SJSA1 (cell line): Measurements from ENCODE around the gene PIN4. TPM values are rescaled to one million over a fixed set of nuclear protein-coding genes. Genes with fewer than 3 reads are reported as not detected.

Experiments
- DNase-seq, 2 experiments: peaks; one replicate each; pipeline ENCODE4 v3.0.0-alpha.2; 2015 to 2020; ENCODE audit warnings: low spot score in 2 of 2, low read depth in 1 of 2
- H3K27ac ChIP-seq: fragments of 250-450 bp; sonication (Bioruptor Pico); 2 replicates; pipeline ENCODE4 v1.5.1; 2020; ENCODE audit warnings: mild to moderate bottlenecking, moderate library complexity
- H3K27me3 ChIP-seq: fragments of 250-450 bp; sonication (Bioruptor Pico); replicated peaks from 2 replicates; pipeline ENCODE4 v1.5.1; 2020; ENCODE audit warnings: mild to moderate bottlenecking, moderate library complexity
- H3K36me3 ChIP-seq: fragments of 250-450 bp; sonication (Bioruptor Pico); 2 replicates; pipeline ENCODE4 v1.5.1; 2020; ENCODE audit warnings: mild to moderate bottlenecking
- H3K4me1 ChIP-seq: fragments of 250-450 bp; sonication (Bioruptor Pico); replicated peaks from 2 replicates; pipeline ENCODE4 v1.6.1; 2021; ENCODE audit warnings: mild to moderate bottlenecking
- H3K4me3 ChIP-seq: fragments of 250-450 bp; sonication (Bioruptor Pico); 2 replicates; pipeline ENCODE4 v1.5.1; 2020; ENCODE audit warnings: mild to moderate bottlenecking
- H3K9me3 ChIP-seq: fragments of 250-450 bp; sonication (Bioruptor Pico); replicated peaks from 2 replicates; pipeline ENCODE4 v1.5.1; 2020; ENCODE audit warnings: mild to moderate bottlenecking
- total RNA-seq: library from RNA; depleted of rRNA; stranded (reverse); fragments of >200 nt; shearing (Covaris generic); gene quantifications from 2 replicates; pipeline ENCODE4 v1.2.3, GENCODE V29; 2014; rRNA removed

The PIN4 gene
- total RNA-seq: 5.3 and 7.2 TPM in 2 replicates

GRCh38 chrX:72181178-72182125 is at the start of gene PIN4:
Gene PIN4, plus strand, starts transcription at chrX:72181757. Its CDS starts 29 bp downstream, at chrX:72181786.
- H3K27ac ChIP-seq: peak within 1 kb of the TSS; percentile 65
- DNase-seq: peak; percentile 93 to 94
- H3K36me3 ChIP-seq: peaks cover 2% of the 10 kb centered on the region; the same call in 1 of the 2 replicates
- peak within 1 kb of the TSS; percentile 56 for H3K4me3 ChIP-seq
- no peaks in the 10 kb centered on the region for H3K27me3 ChIP-seq
- no peaks in the 10 kb centered on the region for H3K9me3 ChIP-seq
- H3K4me1 ChIP-seq: peaks cover 4% of the 10 kb centered on the region; the same call in 1 of the 2 replicates

- no peaks in the 10 kb centered on the region for H3K36me3 ChIP-seq
- H3K4me1 ChIP-seq: no peaks in the 10 kb centered on the region; the same call in 1 of the 2 replicates
- H3K27ac ChIP-seq: no peak overlapping the region
- no peaks in the 10 kb centered on the region for H3K27me3 ChIP-seq
- H3K4me3 ChIP-seq: peak overlapping the region; percentile 43
- DNase-seq: no peak
- H3K9me3 ChIP-seq: no peaks in the 10 kb centered on the region
These were observed 49.1 kb upstream of the PIN4 start for GRCh38 chrX:72132456-72132855.

- Histone ChIP-seq H3K9me3 (no peaks in the 10 kb centered on the region), H3K27me3 (no peaks in the 10 kb centered on the region), H3K27ac (no peak overlapping the region), H3K4me1 (no peaks in the 10 kb centered on the region; the same call in 1 of the 2 replicates), H3K4me3 (no peak overlapping the region), H3K36me3 (no peaks in the 10 kb centered on the region)
- no peak for DNase-seq
These were observed 47.6 kb upstream of the PIN4 start for GRCh38 chrX:72133851-72134546.

- Histone ChIP-seq H3K27me3 (no peaks in the 10 kb centered on the region), H3K4me1 (no peaks in the 10 kb centered on the region; the same call in 1 of the 2 replicates)
These were observed 43.6 kb upstream of the PIN4 start for GRCh38 chrX:72137846-72138495.

GRCh38 chrX:72139538-72139937 is 42.0 kb upstream of the PIN4 start:
- no peaks in the 10 kb centered on the region for H3K27me3 ChIP-seq
- DNase-seq: no peak
- no peak overlapping the region for H3K4me3 ChIP-seq
- no peaks in the 10 kb centered on the region for H3K9me3 ChIP-seq
- no peaks in the 10 kb centered on the region; the same call in 1 of the 2 replicates for H3K4me1 ChIP-seq
- H3K27ac ChIP-seq: no peak overlapping the region
- H3K36me3 ChIP-seq: no peaks in the 10 kb centered on the region

More at GRCh38 chrX:72137846-72138495, 43.6 kb upstream of the PIN4 start:
- Histone ChIP-seq H3K36me3 (no peaks in the 10 kb centered on the region), H3K27ac (no peak overlapping the region), H3K9me3 (no peaks in the 10 kb centered on the region), H3K4me3 (no peak overlapping the region)
- DNase-seq: no peak

GRCh38 chrX:72141372-72142004 is 40.1 kb upstream of the PIN4 start:
- no peaks in the 10 kb centered on the region for H3K36me3 ChIP-seq

GRCh38 chrX:72142094-72142793 is 39.3 kb upstream of the PIN4 start:
- H3K36me3 ChIP-seq: no peaks in the 10 kb centered on the region
- H3K27me3 ChIP-seq: no peaks in the 10 kb centered on the region
- no peaks in the 10 kb centered on the region for H3K9me3 ChIP-seq
- DNase-seq: no peak
- no peak overlapping the region for H3K4me3 ChIP-seq
- no peak overlapping the region for H3K27ac ChIP-seq
- H3K4me1 ChIP-seq: no peaks in the 10 kb centered on the region; the same call in 1 of the 2 replicates

More at GRCh38 chrX:72141372-72142004, 40.1 kb upstream of the PIN4 start:
- H3K27ac ChIP-seq: no peak overlapping the region
- DNase-seq: no peak
- no peaks in the 10 kb centered on the region for H3K27me3 ChIP-seq
- no peaks in the 10 kb centered on the region for H3K9me3 ChIP-seq
- no peak overlapping the region for H3K4me3 ChIP-seq
- H3K4me1 ChIP-seq: no peaks in the 10 kb centered on the region; the same call in 1 of the 2 replicates

- no peaks in the 10 kb centered on the region for H3K27me3 ChIP-seq
- no peaks in the 10 kb centered on the region for H3K9me3 ChIP-seq
- no peaks in the 10 kb centered on the region; the same call in 1 of the 2 replicates for H3K4me1 ChIP-seq
- no peak overlapping the region for H3K27ac ChIP-seq
- no peak for DNase-seq
- H3K4me3 ChIP-seq: no peak overlapping the region
- H3K36me3 ChIP-seq: no peaks in the 10 kb centered on the region
These were observed 38.6 kb upstream of the PIN4 start for GRCh38 chrX:72142794-72143608.

- no peak overlapping the region for H3K27ac ChIP-seq
- H3K9me3 ChIP-seq: no peaks in the 10 kb centered on the region
- H3K4me3 ChIP-seq: no peak overlapping the region
- H3K36me3 ChIP-seq: no peaks in the 10 kb centered on the region
- H3K27me3 ChIP-seq: no peaks in the 10 kb centered on the region
- no peaks in the 10 kb centered on the region; the same call in 1 of the 2 replicates for H3K4me1 ChIP-seq
- no peak for DNase-seq
These were observed 38.0 kb upstream of the PIN4 start for GRCh38 chrX:72143609-72143907.

- no peak overlapping the region for H3K27ac ChIP-seq
- H3K27me3 ChIP-seq: no peaks in the 10 kb centered on the region
- no peak for DNase-seq
- no peaks in the 10 kb centered on the region for H3K9me3 ChIP-seq
- H3K4me1 ChIP-seq: no peaks in the 10 kb centered on the region; the same call in 1 of the 2 replicates
- H3K36me3 ChIP-seq: no peaks in the 10 kb centered on the region
- no peak overlapping the region for H3K4me3 ChIP-seq
These were observed 36.4 kb upstream of the PIN4 start for GRCh38 chrX:72145181-72145580.

- DNase-seq: no peak
- no peaks in the 10 kb centered on the region for H3K27me3 ChIP-seq
- H3K27ac ChIP-seq: no peak overlapping the region
- H3K4me1 ChIP-seq: no peaks in the 10 kb centered on the region
- H3K4me3 ChIP-seq: no peak overlapping the region
- H3K36me3 ChIP-seq: no peaks in the 10 kb centered on the region
- H3K9me3 ChIP-seq: no peaks in the 10 kb centered on the region
These were observed 35.0 kb upstream of the PIN4 start for GRCh38 chrX:72146527-72146926.

- Histone ChIP-seq H3K36me3 (no peaks in the 10 kb centered on the region), H3K9me3 (no peaks in the 10 kb centered on the region), H3K4me3 (no peak overlapping the region), H3K4me1 (no peaks in the 10 kb centered on the region), H3K27ac (no peak overlapping the region), H3K27me3 (no peaks in the 10 kb centered on the region)
- DNase-seq: no peak
These were observed 22.8 kb upstream of the PIN4 start for GRCh38 chrX:72158773-72159172.
